ENCODE measurements around the gene SETD4.

- TF ChIP-seq CTCF (IDR thresholded peaks at IDR 0.05) (no peak), POLR2A (IDR thresholded peaks at IDR 0.05) (no peak)
Observed at GRCh38 chr21:36096398-36097290, 36.3 kb upstream of the SETD4 start.

Data from right lobe of liver (tissue), 4 donors.